Right ventricle myocardium inferior (tissue), 1 donor: ENCODE results near the gene MATN4. TPM values are rescaled to one million over a fixed set of nuclear protein-coding genes. Genes with fewer than 3 reads are reported as not detected.
"Not testable (repeated sequence)": the region's sequence is repeated elsewhere in the genome, so short reads cannot be mapped to it uniquely, and the experiment has no call there.

ENCODE experiments used
- ATAC-seq: fragments of 200-7000 bp; cut with Tn5 transposase; one replicate; pipeline ENCODE4 v1.9.1; 2020; ENCODE audit warnings: mild to moderate bottlenecking, moderate library complexity
- DNase-seq: peaks from one replicate; pipeline ENCODE4 v3.0.0; 2021; ENCODE audit errors: missing footprints
- intact Hi-C: fragments of 100-400 bp; cut with DNase I; formaldehyde crosslinking; loops from one replicate; pipeline ENCODE4 v1.11.0; 2022
- long read RNA-seq: library from polyadenylated mRNA; unstranded; transcript quantifications from one replicate; pipeline ENCODE4 v2.0.0, GENCODE V29; 2021
- total RNA-seq: library from RNA; stranded (reverse); fragmentation: NEBNext Ultra II Directional; extraction: Animal tissue kit (Norgen Biotek cat#: 25700); gene quantifications from one replicate; pipeline ENCODE4 v1.2.1, GENCODE V29; 2021
- donor health status: DM: no; HTN: yes; CAD: no; lungs with severe emphysema.

Gene MATN4
- total RNA-seq, result not detected
- long read RNA-seq, result 0 reads

- ATAC-seq (peak; percentile 56), DNase-seq (peak; percentile 76)
- intact Hi-C loops, result no loop called here
Observed at GRCh38 chr20:45308117-45308778, at the start of gene MATN4. TSS of gene MATN4 (minus strand) at chr20:45308299. CDS start at chr20:45305582, 2,717 bp downstream.

GRCh38 chr20:45355209-45356084 is 47.3 kb upstream of the MATN4 start:
- DNase-seq (no peak), ATAC-seq (no peak)
- intact Hi-C loops, result no loop called here

GRCh38 chr20:45354423-45355208 is 46.5 kb upstream of the MATN4 start:
- intact Hi-C loops, result no loop called here

GRCh38 chr20:45353746-45354145 is 45.6 kb upstream of the MATN4 start:
- DNase-seq, result no peak
- intact Hi-C loops, result no loop called here
- ATAC-seq, result no peak

More at GRCh38 chr20:45354423-45355208, 46.5 kb upstream of the MATN4 start:
- ATAC-seq (no peak), DNase-seq (no peak)

- DNase-seq (no peak), ATAC-seq (no peak)
- intact Hi-C loops, result no loop called here
Observed at GRCh38 chr20:45352729-45353128, 44.6 kb upstream of the MATN4 start.

GRCh38 chr20:45350795-45351194 is 42.7 kb upstream of the MATN4 start:
- intact Hi-C loops, ATAC-seq, DNase-seq: not testable (repeated sequence)

- intact Hi-C loops, result no loop called here
- no peak for ATAC-seq
- DNase-seq, result no peak
Observed at GRCh38 chr20:45350217-45350616, 42.1 kb upstream of the MATN4 start.

- ATAC-seq (peak; percentile 82), DNase-seq (peak; percentile 75)
- intact Hi-C loops, result no loop called here
Observed at GRCh38 chr20:45347936-45348778, 40.1 kb upstream of the MATN4 start, which contains the start of gene SDC4. TSS of gene SDC4 (minus strand) at chr20:45348424. CDS start at chr20:45348384, 40 bp downstream.

GRCh38 chr20:45347297-45347935 is 39.3 kb upstream of the MATN4 start:
- ATAC-seq, result peak; percentile 6
- DNase-seq, result no peak
- intact Hi-C loops, result no loop called here

GRCh38 chr20:45346851-45347250 is 38.8 kb upstream of the MATN4 start:
- ATAC-seq, result no peak
- intact Hi-C loops, result no loop called here

GRCh38 chr20:45346291-45346718 is 38.2 kb upstream of the MATN4 start:
- intact Hi-C loops, result no loop called here
- no peak for ATAC-seq
- DNase-seq, result no peak

More at GRCh38 chr20:45346851-45347250, 38.8 kb upstream of the MATN4 start:
- DNase-seq, result no peak

GRCh38 chr20:45345104-45345936 is 37.2 kb upstream of the MATN4 start:
- ATAC-seq (no peak), DNase-seq (no peak)
- intact Hi-C loops, result no loop called here

GRCh38 chr20:45344168-45344860 is 36.2 kb upstream of the MATN4 start:
- ATAC-seq (no peak), DNase-seq (no peak)
- intact Hi-C loops, result loop anchor here (5.0 kb wide), 1 partner anchor 63 kb away; the partner anchor contains the start of gene DBNDD2

- DNase-seq, result no peak
- no peak for ATAC-seq
- intact Hi-C loops, result loop anchor here (5.0 kb wide), 1 partner anchor 64 kb away; the partner anchor contains the start of gene DBNDD2
Observed at GRCh38 chr20:45343532-45344167, 35.6 kb upstream of the MATN4 start.

- no peak for ATAC-seq
- intact Hi-C loops, result loop anchor here (5.0 kb wide), 1 partner anchor 64 kb away; the partner anchor contains the start of gene DBNDD2
- DNase-seq, result no peak
Observed at GRCh38 chr20:45342855-45343531, 34.9 kb upstream of the MATN4 start.
